WTC11 (cell line): ENCODE data around the gene IPP. TPM values are rescaled to one million over a fixed set of nuclear protein-coding genes. Genes with fewer than 3 reads are reported as not detected.

Experiments
- ATAC-seq: fragments of 200-7000 bp; cut with Tn5 transposase; 2 replicates; pipeline ENCODE4 v1.10.0; 2021; ENCODE audit warnings: mild to moderate bottlenecking, moderate library complexity
- CTCF ChIA-PET: fragments of 300-600 bp; sonication (Branson Sonifier 250); formaldehyde crosslinking; loops from one replicate; lab custom pipeline; 2021; ENCODE audit warnings: antibody characterized with exemption; lab: Charles Lee
- POLR2A ChIA-PET: fragments of 350-600 bp; sonication (Branson Sonifier 250); formaldehyde crosslinking; loops from one replicate; lab custom pipeline; 2021; ENCODE audit warnings: antibody characterized with exemption; lab: Charles Lee
- DNase-seq: peaks from one replicate; pipeline ENCODE4 v3.0.0; 2021; ENCODE audit warnings: low spot score
- H3K27ac Mint-ChIP-seq: 2 replicates; pipeline ENCODE4 v1.8.0; 2021; ENCODE audit warnings: mixed read lengths
- H3K27me3 Mint-ChIP-seq: 2 replicates; pipeline ENCODE4 v1.8.0; 2021; ENCODE audit warnings: low read depth, mild to moderate bottlenecking, moderate library complexity, mixed read lengths
- H3K36me3 Mint-ChIP-seq: 2 replicates; pipeline ENCODE4 v1.8.0; 2021; ENCODE audit warnings: mixed read lengths
- H3K4me1 Mint-ChIP-seq: 2 replicates; pipeline ENCODE4 v1.8.0; 2022; ENCODE audit warnings: mixed read lengths
- H3K4me3 Mint-ChIP-seq: 2 replicates; pipeline ENCODE4 v1.8.0; 2021; ENCODE audit warnings: mild to moderate bottlenecking, moderate library complexity, mixed read lengths
- H3K9me3 Mint-ChIP-seq: 2 replicates; pipeline ENCODE4 v1.8.0; 2021; ENCODE audit warnings: mixed read lengths
- ATF6 ChIP-seq: sonication (generic); formaldehyde crosslinking; IDR thresholded peaks from 2 replicates; pipeline ENCODE4 v1.8.1; 2023; ENCODE audit warnings: mild to moderate bottlenecking, missing genetic modification reagents
- E2F1 ChIP-seq: sonication (generic); formaldehyde crosslinking; IDR thresholded peaks from 2 replicates; pipeline ENCODE4 v1.8.0; 2022; ENCODE audit warnings: mild to moderate bottlenecking, missing genetic modification reagents
- HMGA2 ChIP-seq: fragments of 250-450 bp; sonication (Bioruptor Pico); IDR thresholded peaks from 2 replicates; pipeline ENCODE4 v1.4.0; 2021; ENCODE audit warnings: mild to moderate bottlenecking, moderate library complexity
- HMGXB4 ChIP-seq: sonication (generic); formaldehyde crosslinking; IDR thresholded peaks from 2 replicates; pipeline ENCODE4 v1.8.1; 2023; ENCODE audit warnings: mild to moderate bottlenecking, moderate library complexity, missing genetic modification reagents
- IRF2 ChIP-seq: sonication (generic); formaldehyde crosslinking; IDR thresholded peaks from 2 replicates; pipeline ENCODE4 v1.8.0; 2022; ENCODE audit warnings: low read depth, missing genetic modification reagents, borderline replicate concordance
- JUN ChIP-seq: sonication (generic); formaldehyde crosslinking; IDR thresholded peaks from 2 replicates; pipeline ENCODE4 v1.8.0; 2023; ENCODE audit warnings: mild to moderate bottlenecking, missing genetic modification reagents
- MYBL2 ChIP-seq: sonication (generic); formaldehyde crosslinking; IDR thresholded peaks from 2 replicates; pipeline ENCODE4 v1.8.1; 2023; ENCODE audit warnings: mild to moderate bottlenecking, moderate library complexity, missing genetic modification reagents
- NFYB ChIP-seq: sonication (generic); formaldehyde crosslinking; conservative IDR thresholded peaks from 2 replicates; pipeline ENCODE4 v1.8.0; 2022; ENCODE audit warnings: low read depth, missing genetic modification reagents
- SMAD4 ChIP-seq: sonication (generic); formaldehyde crosslinking; IDR thresholded peaks from 2 replicates; pipeline ENCODE4 v1.8.0; 2022; ENCODE audit warnings: mild to moderate bottlenecking, missing genetic modification reagents
- USF1 ChIP-seq: sonication (generic); formaldehyde crosslinking; IDR thresholded peaks from 2 replicates; pipeline ENCODE4 v1.8.0; 2022; ENCODE audit warnings: mild to moderate bottlenecking, missing genetic modification reagents
- ZBTB21 ChIP-seq: sonication (generic); formaldehyde crosslinking; IDR thresholded peaks from 2 replicates; pipeline ENCODE4 v1.8.1; 2023; ENCODE audit warnings: mild to moderate bottlenecking, missing genetic modification reagents, borderline replicate concordance
- ZNF263 ChIP-seq: sonication (generic); formaldehyde crosslinking; IDR thresholded peaks from 2 replicates; pipeline ENCODE4 v1.8.1; 2022; ENCODE audit warnings: low read depth, mild to moderate bottlenecking, moderate library complexity, missing genetic modification reagents
- ZNF317 ChIP-seq: sonication (generic); formaldehyde crosslinking; IDR thresholded peaks from 2 replicates; pipeline ENCODE4 v1.8.1; 2023; ENCODE audit warnings: low read depth, mild to moderate bottlenecking, moderate library complexity, missing genetic modification reagents, borderline replicate concordance
- ZNF671 ChIP-seq: fragments of 250-450 bp; sonication (Bioruptor Pico); IDR thresholded peaks from 2 replicates; pipeline ENCODE4 v1.8.0; 2021; ENCODE audit warnings: mild to moderate bottlenecking
- total RNA-seq: library from RNA; stranded (reverse); gene quantifications from 3 replicates; pipeline ENCODE4 v1.2.3, GENCODE V29; 2021
- TF ChIP-seq, protein P1 (sequence below): sonication (generic); formaldehyde crosslinking; IDR thresholded peaks from 2 replicates; pipeline ENCODE4 v1.8.1; 2023; ENCODE audit warnings: mild to moderate bottlenecking, missing genetic modification reagents, borderline replicate concordance
- TF ChIP-seq, protein P2 (sequence below): fragments of 250-450 bp; sonication (Bioruptor Pico); IDR thresholded peaks from 2 replicates; pipeline ENCODE4 v1.9.0; 2021; ENCODE audit warnings: moderate library complexity, mild to moderate bottlenecking, inconsistent platforms, borderline replicate concordance
- TF ChIP-seq, protein P3 (sequence below): fragments of 250-450 bp; sonication (Bioruptor Pico); IDR thresholded peaks from 2 replicates; pipeline ENCODE4 v1.9.0; 2021; ENCODE audit warnings: mild to moderate bottlenecking, borderline replicate concordance

IPP gene
- total RNA-seq, 1 experiment from 2014 or later = 6.3 TPM

- TF ChIP-seq, protein P1, sequence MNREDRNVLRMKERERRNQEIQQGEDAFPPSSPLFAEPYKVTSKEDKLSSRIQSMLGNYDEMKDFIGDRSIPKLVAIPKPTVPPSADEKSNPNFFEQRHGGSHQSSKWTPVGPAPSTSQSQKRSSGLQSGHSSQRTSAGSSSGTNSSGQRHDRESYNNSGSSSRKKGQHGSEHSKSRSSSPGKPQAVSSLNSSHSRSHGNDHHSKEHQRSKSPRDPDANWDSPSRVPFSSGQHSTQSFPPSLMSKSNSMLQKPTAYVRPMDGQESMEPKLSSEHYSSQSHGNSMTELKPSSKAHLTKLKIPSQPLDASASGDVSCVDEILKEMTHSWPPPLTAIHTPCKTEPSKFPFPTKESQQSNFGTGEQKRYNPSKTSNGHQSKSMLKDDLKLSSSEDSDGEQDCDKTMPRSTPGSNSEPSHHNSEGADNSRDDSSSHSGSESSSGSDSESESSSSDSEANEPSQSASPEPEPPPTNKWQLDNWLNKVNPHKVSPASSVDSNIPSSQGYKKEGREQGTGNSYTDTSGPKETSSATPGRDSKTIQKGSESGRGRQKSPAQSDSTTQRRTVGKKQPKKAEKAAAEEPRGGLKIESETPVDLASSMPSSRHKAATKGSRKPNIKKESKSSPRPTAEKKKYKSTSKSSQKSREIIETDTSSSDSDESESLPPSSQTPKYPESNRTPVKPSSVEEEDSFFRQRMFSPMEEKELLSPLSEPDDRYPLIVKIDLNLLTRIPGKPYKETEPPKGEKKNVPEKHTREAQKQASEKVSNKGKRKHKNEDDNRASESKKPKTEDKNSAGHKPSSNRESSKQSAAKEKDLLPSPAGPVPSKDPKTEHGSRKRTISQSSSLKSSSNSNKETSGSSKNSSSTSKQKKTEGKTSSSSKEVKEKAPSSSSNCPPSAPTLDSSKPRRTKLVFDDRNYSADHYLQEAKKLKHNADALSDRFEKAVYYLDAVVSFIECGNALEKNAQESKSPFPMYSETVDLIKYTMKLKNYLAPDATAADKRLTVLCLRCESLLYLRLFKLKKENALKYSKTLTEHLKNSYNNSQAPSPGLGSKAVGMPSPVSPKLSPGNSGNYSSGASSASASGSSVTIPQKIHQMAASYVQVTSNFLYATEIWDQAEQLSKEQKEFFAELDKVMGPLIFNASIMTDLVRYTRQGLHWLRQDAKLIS (CRISPR knock-in tag) = no peak
- TF ChIP-seq, protein P2, sequence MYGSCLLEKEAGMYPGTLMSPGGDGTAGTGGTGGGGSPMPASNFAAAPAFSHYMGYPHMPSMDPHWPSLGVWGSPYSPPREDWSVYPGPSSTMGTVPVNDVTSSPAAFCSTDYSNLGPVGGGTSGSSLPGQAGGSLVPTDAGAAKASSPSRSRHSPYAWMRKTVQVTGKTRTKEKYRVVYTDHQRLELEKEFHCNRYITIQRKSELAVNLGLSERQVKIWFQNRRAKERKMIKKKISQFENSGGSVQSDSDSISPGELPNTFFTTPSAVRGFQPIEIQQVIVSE (CRISPR knock-in tag) = no peak
- TF ChIP-seq SMAD4 (CRISPR knock-in tag) (no peak), ATF6 (CRISPR knock-in tag) (no peak), USF1 (CRISPR knock-in tag) (no peak), ZNF671 (CRISPR knock-in tag) (no peak)
Measured at GRCh38 chr1:45796946-45797345, 46.5 kb upstream of the IPP start (continued).

DNA sequence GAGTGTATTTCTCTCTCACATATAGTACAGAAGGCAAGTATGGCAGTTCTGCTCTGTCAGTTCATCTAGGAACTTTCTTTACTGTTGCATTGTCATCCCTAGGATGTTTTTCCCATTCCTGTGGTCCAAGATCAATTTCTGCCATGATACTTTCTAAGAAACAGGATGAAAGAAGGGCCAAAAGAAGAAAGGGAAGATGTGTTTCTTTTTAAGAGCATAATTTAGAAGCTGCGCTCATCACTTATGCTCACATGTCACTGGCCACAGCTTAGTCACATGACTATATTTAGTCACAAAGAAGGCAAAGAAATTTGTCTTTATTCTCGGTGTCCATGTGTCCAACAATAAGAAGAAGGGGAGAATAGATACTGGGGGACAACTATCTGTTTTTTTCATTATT lies 45.9 kb upstream of the IPP start:
- POLR2A ChIA-PET = no interaction called here
- CTCF ChIA-PET = no interaction called here
- ATAC-seq = no peak
- H3K36me3 Mint-ChIP-seq = no peaks in the 10 kb centered on the region
- peaks cover 6% of the 10 kb centered on the region; the same call in 1 of the 2 replicates for H3K27me3 Mint-ChIP-seq
- H3K4me3 Mint-ChIP-seq = no peak overlapping the region
- no peak for TF ChIP-seq JUN (CRISPR knock-in tag)
- no peak for TF ChIP-seq HMGA2 (CRISPR knock-in tag)
- no peak for TF ChIP-seq ZBTB21 (CRISPR knock-in tag)
- DNase-seq = no peak
- H3K27ac Mint-ChIP-seq = peak overlapping the region; percentile 6; the same call in 1 of the 2 replicates
- H3K9me3 Mint-ChIP-seq = no peaks in the 10 kb centered on the region
- H3K4me1 Mint-ChIP-seq = no peaks in the 10 kb centered on the region

GRCh38 chr1:45793942-45794604 lies 43.6 kb upstream of the IPP start:
- H3K27ac Mint-ChIP-seq = no peak overlapping the region
- POLR2A ChIA-PET = interaction anchor here (0.7 kb wide), 1 partner anchor 225 kb away, joined by 5 read pairs; no protein-coding TSS in a partner anchor
- no peaks in the 10 kb centered on the region for H3K36me3 Mint-ChIP-seq
- H3K4me3 Mint-ChIP-seq = no peak overlapping the region
- no peaks in the 10 kb centered on the region for H3K4me1 Mint-ChIP-seq
- CTCF ChIA-PET = no interaction called here
- ATAC-seq = no peak
- no peaks in the 10 kb centered on the region for H3K9me3 Mint-ChIP-seq
- DNase-seq = no peak
- H3K27me3 Mint-ChIP-seq = peaks cover 6% of the 10 kb centered on the region; the same call in 1 of the 2 replicates
- TF ChIP-seq ZNF317 = no peak
- TF ChIP-seq, protein P3, sequence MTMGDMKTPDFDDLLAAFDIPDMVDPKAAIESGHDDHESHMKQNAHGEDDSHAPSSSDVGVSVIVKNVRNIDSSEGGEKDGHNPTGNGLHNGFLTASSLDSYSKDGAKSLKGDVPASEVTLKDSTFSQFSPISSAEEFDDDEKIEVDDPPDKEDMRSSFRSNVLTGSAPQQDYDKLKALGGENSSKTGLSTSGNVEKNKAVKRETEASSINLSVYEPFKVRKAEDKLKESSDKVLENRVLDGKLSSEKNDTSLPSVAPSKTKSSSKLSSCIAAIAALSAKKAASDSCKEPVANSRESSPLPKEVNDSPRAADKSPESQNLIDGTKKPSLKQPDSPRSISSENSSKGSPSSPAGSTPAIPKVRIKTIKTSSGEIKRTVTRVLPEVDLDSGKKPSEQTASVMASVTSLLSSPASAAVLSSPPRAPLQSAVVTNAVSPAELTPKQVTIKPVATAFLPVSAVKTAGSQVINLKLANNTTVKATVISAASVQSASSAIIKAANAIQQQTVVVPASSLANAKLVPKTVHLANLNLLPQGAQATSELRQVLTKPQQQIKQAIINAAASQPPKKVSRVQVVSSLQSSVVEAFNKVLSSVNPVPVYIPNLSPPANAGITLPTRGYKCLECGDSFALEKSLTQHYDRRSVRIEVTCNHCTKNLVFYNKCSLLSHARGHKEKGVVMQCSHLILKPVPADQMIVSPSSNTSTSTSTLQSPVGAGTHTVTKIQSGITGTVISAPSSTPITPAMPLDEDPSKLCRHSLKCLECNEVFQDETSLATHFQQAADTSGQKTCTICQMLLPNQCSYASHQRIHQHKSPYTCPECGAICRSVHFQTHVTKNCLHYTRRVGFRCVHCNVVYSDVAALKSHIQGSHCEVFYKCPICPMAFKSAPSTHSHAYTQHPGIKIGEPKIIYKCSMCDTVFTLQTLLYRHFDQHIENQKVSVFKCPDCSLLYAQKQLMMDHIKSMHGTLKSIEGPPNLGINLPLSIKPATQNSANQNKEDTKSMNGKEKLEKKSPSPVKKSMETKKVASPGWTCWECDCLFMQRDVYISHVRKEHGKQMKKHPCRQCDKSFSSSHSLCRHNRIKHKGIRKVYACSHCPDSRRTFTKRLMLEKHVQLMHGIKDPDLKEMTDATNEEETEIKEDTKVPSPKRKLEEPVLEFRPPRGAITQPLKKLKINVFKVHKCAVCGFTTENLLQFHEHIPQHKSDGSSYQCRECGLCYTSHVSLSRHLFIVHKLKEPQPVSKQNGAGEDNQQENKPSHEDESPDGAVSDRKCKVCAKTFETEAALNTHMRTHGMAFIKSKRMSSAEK (CRISPR knock-in tag) = no peak
- TF ChIP-seq HMGXB4 = no peak
- TF ChIP-seq ZNF263 (CRISPR knock-in tag) = no peak
- TF ChIP-seq MYBL2 = no peak
- TF ChIP-seq E2F1 (CRISPR knock-in tag) = no peak
- TF ChIP-seq NFYB (CRISPR knock-in tag) = no peak
- no peak for TF ChIP-seq IRF2 (CRISPR knock-in tag)
